ENCODE results near the gene NDUFB3.

The NDUFB3 gene

DNA sequence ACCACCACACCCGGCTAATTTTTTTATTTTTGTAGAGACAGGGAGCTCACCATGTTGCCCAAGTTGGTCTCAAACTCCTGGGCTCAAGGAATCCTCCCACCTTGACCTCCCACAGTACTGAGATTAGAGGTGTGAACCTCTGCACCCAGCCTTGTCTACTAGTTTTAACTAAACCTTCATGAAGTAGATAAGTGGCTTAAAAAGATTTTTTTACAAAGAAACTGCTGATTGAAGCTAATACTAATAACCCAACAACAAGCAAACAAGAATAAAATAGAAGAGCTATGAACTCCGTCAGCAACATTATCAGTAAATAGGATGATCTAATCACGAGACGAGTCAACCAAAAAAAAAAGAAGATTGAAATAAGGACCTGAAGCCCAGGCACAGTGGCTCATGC lies 18.8 kb downstream of the NDUFB3 start:
- no peak overlapping the region for H3K4me2 ChIP-seq (ENCODE audit: low read depth, low read length, poor library complexity, severe bottlenecking)
- no peaks in the 10 kb centered on the region for H4K20me1 ChIP-seq (ENCODE audit: insufficient read depth, low read length, poor library complexity, severe bottlenecking)
- H3K9ac ChIP-seq (ENCODE audit: low read depth, low read length, poor library complexity, severe bottlenecking), result no peak overlapping the region
- no peak overlapping the region for H3K4me3 ChIP-seq (ENCODE audit: low read length, poor library complexity, severe bottlenecking)
- no peaks in the 10 kb centered on the region for H3F3A ChIP-seq (ENCODE audit: low read depth)
- peaks cover 17% of the 10 kb centered on the region; the same call in 1 of the 2 replicates for H3K36me3 ChIP-seq (ENCODE audit: insufficient read depth, low read length)
- no peak overlapping the region for H2AFZ ChIP-seq (ENCODE audit: low read length)
- H3K9me3 ChIP-seq (ENCODE audit: insufficient read depth, low read depth, low read length), result no peaks in the 10 kb centered on the region
- no peaks in the 10 kb centered on the region for H3K79me2 ChIP-seq (ENCODE audit: insufficient read depth, low read length)
- no peaks in the 10 kb centered on the region for H3K4me1 ChIP-seq (ENCODE audit: insufficient read depth, low read length, poor library complexity, severe bottlenecking)
- H3K27me3 ChIP-seq (ENCODE audit: insufficient read depth, low read length, poor library complexity, severe bottlenecking), result no peaks in the 10 kb centered on the region
- no peaks in the 10 kb centered on the region for H3K9me2 ChIP-seq (replicated peaks; ENCODE audit: low read depth, low read length)
- TF ChIP-seq, protein P1, sequence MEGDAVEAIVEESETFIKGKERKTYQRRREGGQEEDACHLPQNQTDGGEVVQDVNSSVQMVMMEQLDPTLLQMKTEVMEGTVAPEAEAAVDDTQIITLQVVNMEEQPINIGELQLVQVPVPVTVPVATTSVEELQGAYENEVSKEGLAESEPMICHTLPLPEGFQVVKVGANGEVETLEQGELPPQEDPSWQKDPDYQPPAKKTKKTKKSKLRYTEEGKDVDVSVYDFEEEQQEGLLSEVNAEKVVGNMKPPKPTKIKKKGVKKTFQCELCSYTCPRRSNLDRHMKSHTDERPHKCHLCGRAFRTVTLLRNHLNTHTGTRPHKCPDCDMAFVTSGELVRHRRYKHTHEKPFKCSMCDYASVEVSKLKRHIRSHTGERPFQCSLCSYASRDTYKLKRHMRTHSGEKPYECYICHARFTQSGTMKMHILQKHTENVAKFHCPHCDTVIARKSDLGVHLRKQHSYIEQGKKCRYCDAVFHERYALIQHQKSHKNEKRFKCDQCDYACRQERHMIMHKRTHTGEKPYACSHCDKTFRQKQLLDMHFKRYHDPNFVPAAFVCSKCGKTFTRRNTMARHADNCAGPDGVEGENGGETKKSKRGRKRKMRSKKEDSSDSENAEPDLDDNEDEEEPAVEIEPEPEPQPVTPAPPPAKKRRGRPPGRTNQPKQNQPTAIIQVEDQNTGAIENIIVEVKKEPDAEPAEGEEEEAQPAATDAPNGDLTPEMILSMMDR (conservative IDR thresholded peaks at IDR 0.05; ENCODE audit: low read length), result no peak
- no peak for TF ChIP-seq EZH2phosphoT487 (IDR thresholded peaks at IDR 0.05; ENCODE audit: borderline replicate concordance)

DNA sequence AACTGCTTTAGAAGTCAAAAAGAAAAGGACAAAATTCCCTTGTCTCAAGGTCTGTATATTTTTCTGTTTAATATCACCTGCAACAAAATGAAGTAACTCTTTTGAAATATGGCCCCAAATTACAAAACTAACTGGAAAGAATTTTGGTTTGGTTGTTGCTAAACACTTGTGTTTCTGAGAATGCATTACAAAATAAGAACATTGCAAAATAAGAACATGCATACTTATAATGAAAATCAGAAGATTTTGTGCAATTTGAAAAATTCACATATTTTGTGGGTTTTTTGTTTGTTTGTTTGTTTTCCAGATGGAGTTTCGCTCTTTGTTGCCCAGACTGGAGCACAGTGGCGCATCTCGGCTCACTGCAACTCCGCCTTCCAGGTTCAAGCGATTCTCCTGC lies 21.8 kb downstream of the NDUFB3 start:
- no peaks in the 10 kb centered on the region for H3K36me3 ChIP-seq (ENCODE audit: insufficient read depth, low read length)
- TF ChIP-seq, protein P1 (conservative IDR thresholded peaks at IDR 0.05; ENCODE audit: low read length), result no peak
- no peak for TF ChIP-seq EZH2phosphoT487 (IDR thresholded peaks at IDR 0.05; ENCODE audit: borderline replicate concordance)
- no peaks in the 10 kb centered on the region for H3K4me1 ChIP-seq (ENCODE audit: insufficient read depth, low read length, poor library complexity, severe bottlenecking)
- H3K79me2 ChIP-seq (ENCODE audit: insufficient read depth, low read length), result no peaks in the 10 kb centered on the region
- H3K4me2 ChIP-seq (ENCODE audit: low read depth, low read length, poor library complexity, severe bottlenecking), result no peak overlapping the region
- H3K9me3 ChIP-seq (ENCODE audit: insufficient read depth, low read depth, low read length), result no peaks in the 10 kb centered on the region
- H3K27me3 ChIP-seq (ENCODE audit: insufficient read depth, low read length, poor library complexity, severe bottlenecking), result no peaks in the 10 kb centered on the region
- no peak overlapping the region for H2AFZ ChIP-seq (ENCODE audit: low read length)
- H3K9me2 ChIP-seq (replicated peaks; ENCODE audit: low read depth, low read length), result no peaks in the 10 kb centered on the region
- H3F3A ChIP-seq (ENCODE audit: low read depth), result no peaks in the 10 kb centered on the region
- H3K4me3 ChIP-seq (ENCODE audit: low read length, poor library complexity, severe bottlenecking), result no peak overlapping the region
- no peak overlapping the region for H3K9ac ChIP-seq (ENCODE audit: low read depth, low read length, poor library complexity, severe bottlenecking)
- H4K20me1 ChIP-seq (ENCODE audit: insufficient read depth, low read length, poor library complexity, severe bottlenecking), result no peaks in the 10 kb centered on the region

DNA sequence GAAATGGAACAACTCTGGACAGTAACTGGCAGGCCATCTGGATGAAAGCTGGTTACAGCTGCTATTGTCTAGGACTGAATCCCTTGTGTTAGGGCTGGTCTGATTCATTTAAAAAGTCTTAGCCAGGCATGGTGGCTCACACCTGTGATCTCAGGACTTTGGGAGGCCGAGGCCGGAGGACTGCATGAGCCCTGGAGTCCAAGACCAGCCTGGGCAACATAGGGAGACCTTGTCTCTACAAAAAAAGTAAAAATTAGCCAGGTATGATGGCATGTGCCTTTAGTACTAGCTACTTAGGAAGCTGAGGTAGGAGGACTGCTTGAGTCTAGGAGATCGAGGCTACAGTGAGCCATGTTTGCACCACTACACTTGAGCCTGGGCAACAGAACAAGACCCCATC lies 28.7 kb downstream of the NDUFB3 start:
- no peaks in the 10 kb centered on the region for H3K36me3 ChIP-seq (ENCODE audit: insufficient read depth, low read length)
- H3K9me3 ChIP-seq (ENCODE audit: insufficient read depth, low read depth, low read length), result no peaks in the 10 kb centered on the region

More for the DNA sequence above, 28.7 kb downstream of the NDUFB3 start:
- Histone ChIP-seq H3K27me3 (ENCODE audit: insufficient read depth, low read length, poor library complexity, severe bottlenecking) (no peaks in the 10 kb centered on the region), H3K9me2 (replicated peaks; ENCODE audit: low read depth, low read length) (no peaks in the 10 kb centered on the region), H3K4me1 (ENCODE audit: insufficient read depth, low read length, poor library complexity, severe bottlenecking) (no peaks in the 10 kb centered on the region), H4K20me1 (ENCODE audit: insufficient read depth, low read length, poor library complexity, severe bottlenecking) (no peaks in the 10 kb centered on the region), H3K4me2 (ENCODE audit: low read depth, low read length, poor library complexity, severe bottlenecking) (no peak overlapping the region), H3K79me2 (ENCODE audit: insufficient read depth, low read length) (no peaks in the 10 kb centered on the region), H2AFZ (ENCODE audit: low read length) (no peak overlapping the region), H3F3A (ENCODE audit: low read depth) (no peaks in the 10 kb centered on the region), H3K4me3 (ENCODE audit: low read length, poor library complexity, severe bottlenecking) (no peak overlapping the region), H3K9ac (ENCODE audit: low read depth, low read length, poor library complexity, severe bottlenecking) (no peak overlapping the region)
- TF ChIP-seq, protein P1 (conservative IDR thresholded peaks at IDR 0.05; ENCODE audit: low read length), result no peak
- TF ChIP-seq EZH2phosphoT487 (IDR thresholded peaks at IDR 0.05; ENCODE audit: borderline replicate concordance), result no peak
